Calu3 (cell line): ENCODE data around the gene LRBA. TPM values are rescaled to one million over a fixed set of nuclear protein-coding genes. Genes with fewer than 3 reads are reported as not detected.

Experiments used
- BruUV-seq: library from RNA; stranded (reverse); fragments of 400-500 nt; replicated peaks from 2 replicates; lab custom pipeline; 2021; lab: Mats Ljungman, UMichigan
- CTCF ChIA-PET: fragments of 300-600 bp; sonication (Branson Sonifier 250); formaldehyde crosslinking; loops from one replicate; lab custom pipeline; 2022; ENCODE audit warnings: antibody characterized with exemption; lab: Charles Lee
- DNase-seq: peaks from one replicate; pipeline ENCODE4 v3.0.0; 2022
- H3K27ac Mint-ChIP-seq: one replicate; pipeline ENCODE4 v1.8.0; 2022; ENCODE audit warnings: mixed read lengths; ENCODE audit not compliant: unreplicated experiment
- H3K27me3 Mint-ChIP-seq: one replicate; pipeline ENCODE4 v1.8.0; 2022; ENCODE audit warnings: mixed read lengths; ENCODE audit not compliant: unreplicated experiment
- H3K36me3 Mint-ChIP-seq: one replicate; pipeline ENCODE4 v1.8.0; 2022; ENCODE audit warnings: mild to moderate bottlenecking, moderate library complexity, mixed read lengths; ENCODE audit not compliant: insufficient read depth, unreplicated experiment
- H3K4me1 Mint-ChIP-seq: one replicate; pipeline ENCODE4 v1.8.0; 2022; ENCODE audit warnings: mild to moderate bottlenecking, low read depth, mixed read lengths; ENCODE audit not compliant: unreplicated experiment
- H3K4me3 Mint-ChIP-seq: one replicate; pipeline ENCODE4 v1.8.0; 2022; ENCODE audit warnings: mild to moderate bottlenecking, low read depth, moderate library complexity, mixed read lengths; ENCODE audit not compliant: unreplicated experiment
- H3K9me3 Mint-ChIP-seq: one replicate; pipeline ENCODE4 v1.8.0; 2022; ENCODE audit warnings: low read depth, mixed read lengths; ENCODE audit not compliant: unreplicated experiment
- intact Hi-C: fragments of 100-400 bp; cut with micrococcal nuclease; formaldehyde crosslinking; loops from one replicate; pipeline ENCODE4 v1.10.0; 2022; ENCODE audit not compliant: unreplicated experiment
- total RNA-seq: library from RNA; stranded (reverse); gene quantifications from 2 replicates; pipeline ENCODE4 v1.2.3, GENCODE V29; 2022
- TF ChIP-seq, protein P1 (sequence below): fragments of 200-600 bp; IDR thresholded peaks from one replicate; pipeline ENCODE4 v1.8.0; 2022; ENCODE audit warnings: antibody characterized with exemption; ENCODE audit not compliant: unreplicated experiment

Gene LRBA
- total RNA-seq, 1 experiment from 2014 or later: 49.0 TPM

DNA sequence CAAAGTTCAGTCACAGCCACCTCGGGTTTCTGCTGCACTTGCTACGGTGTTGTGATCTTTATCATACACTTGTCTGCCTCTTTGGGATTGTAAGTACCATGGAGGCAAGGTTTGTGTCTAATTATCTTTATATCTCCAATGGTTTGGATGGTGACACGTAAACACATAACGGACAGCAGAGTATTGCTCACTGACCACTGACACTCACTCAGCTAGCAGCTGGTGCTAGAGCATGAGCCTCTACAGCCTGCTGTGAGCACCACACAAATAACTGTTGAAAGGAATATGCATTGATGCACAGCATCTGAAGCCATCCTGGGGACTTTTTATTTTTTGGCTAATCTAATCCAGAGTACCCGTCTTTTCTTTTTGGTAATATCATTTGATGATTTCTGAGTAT lies 780.8 kb downstream of the LRBA start:
- CTCF ChIA-PET: no interaction called here
- no peak for DNase-seq
- no peaks in the 10 kb centered on the region for H3K4me1 Mint-ChIP-seq
- H3K27me3 Mint-ChIP-seq: peaks cover 12% of the 10 kb centered on the region
- H3K9me3 Mint-ChIP-seq: no peaks in the 10 kb centered on the region
- H3K27ac Mint-ChIP-seq: no peak overlapping the region
- intact Hi-C loops: no loop called here
- no TSS peak for BruUV-seq
- no peaks in the 10 kb centered on the region for H3K36me3 Mint-ChIP-seq
- no peak overlapping the region for H3K4me3 Mint-ChIP-seq
- TF ChIP-seq, protein P1, sequence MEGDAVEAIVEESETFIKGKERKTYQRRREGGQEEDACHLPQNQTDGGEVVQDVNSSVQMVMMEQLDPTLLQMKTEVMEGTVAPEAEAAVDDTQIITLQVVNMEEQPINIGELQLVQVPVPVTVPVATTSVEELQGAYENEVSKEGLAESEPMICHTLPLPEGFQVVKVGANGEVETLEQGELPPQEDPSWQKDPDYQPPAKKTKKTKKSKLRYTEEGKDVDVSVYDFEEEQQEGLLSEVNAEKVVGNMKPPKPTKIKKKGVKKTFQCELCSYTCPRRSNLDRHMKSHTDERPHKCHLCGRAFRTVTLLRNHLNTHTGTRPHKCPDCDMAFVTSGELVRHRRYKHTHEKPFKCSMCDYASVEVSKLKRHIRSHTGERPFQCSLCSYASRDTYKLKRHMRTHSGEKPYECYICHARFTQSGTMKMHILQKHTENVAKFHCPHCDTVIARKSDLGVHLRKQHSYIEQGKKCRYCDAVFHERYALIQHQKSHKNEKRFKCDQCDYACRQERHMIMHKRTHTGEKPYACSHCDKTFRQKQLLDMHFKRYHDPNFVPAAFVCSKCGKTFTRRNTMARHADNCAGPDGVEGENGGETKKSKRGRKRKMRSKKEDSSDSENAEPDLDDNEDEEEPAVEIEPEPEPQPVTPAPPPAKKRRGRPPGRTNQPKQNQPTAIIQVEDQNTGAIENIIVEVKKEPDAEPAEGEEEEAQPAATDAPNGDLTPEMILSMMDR: no peak

GRCh38 chr4:150232029-150232428 lies 783.1 kb downstream of the LRBA start:
- CTCF ChIA-PET: interaction anchor here (1.1 kb wide), 1 partner anchor 13 kb away, joined by 3 read pairs; no protein-coding TSS in a partner anchor
- Mint-ChIP-seq H3K4me3 (no peak overlapping the region), H3K4me1 (no peaks in the 10 kb centered on the region), H3K36me3 (no peaks in the 10 kb centered on the region), H3K27me3 (peaks cover 12% of the 10 kb centered on the region), H3K27ac (no peak overlapping the region), H3K9me3 (no peaks in the 10 kb centered on the region)
- TF ChIP-seq, protein P1: no peak
- intact Hi-C loops: no loop called here
- BruUV-seq: no TSS peak
- no peak for DNase-seq

DNA sequence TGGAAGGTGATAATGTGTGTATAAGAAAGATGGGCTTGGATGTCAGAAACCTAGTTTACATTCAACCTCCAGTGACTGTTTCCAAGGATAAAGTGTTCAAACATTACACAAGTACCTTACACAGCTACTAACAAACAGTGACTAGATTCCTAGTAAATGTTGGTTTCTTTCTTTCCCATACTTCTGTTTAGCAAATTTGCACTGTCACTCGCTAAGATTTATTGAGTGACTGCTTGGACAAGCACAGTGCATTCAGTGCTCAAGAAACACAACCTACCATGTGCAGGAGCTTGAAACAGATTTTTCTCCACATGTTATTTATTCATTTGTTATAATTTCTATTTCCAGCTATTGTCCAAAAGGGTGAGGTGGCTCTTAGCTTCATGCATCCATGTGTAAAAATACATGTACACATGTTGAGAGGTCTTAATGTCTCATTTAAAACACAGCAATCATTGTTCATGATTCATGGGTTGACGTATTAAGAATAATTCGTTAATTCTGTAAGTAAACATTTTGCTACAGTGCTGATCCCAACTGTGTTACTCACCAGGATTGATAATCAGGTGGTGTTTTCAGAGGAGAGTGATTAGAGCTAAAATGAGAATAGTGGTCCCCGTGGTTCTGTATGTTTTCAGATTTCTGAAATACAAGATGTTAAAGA lies 783.8 kb downstream of the LRBA start:
- no peaks in the 10 kb centered on the region for H3K36me3 Mint-ChIP-seq
- no peak overlapping the region for H3K4me3 Mint-ChIP-seq
- CTCF ChIA-PET: interaction anchor here (1.1 kb wide), 1 partner anchor 14 kb away, joined by 3 read pairs; no protein-coding TSS in a partner anchor
- H3K4me1 Mint-ChIP-seq: no peaks in the 10 kb centered on the region
- no TSS peak for BruUV-seq
- peaks cover 12% of the 10 kb centered on the region for H3K27me3 Mint-ChIP-seq
- H3K9me3 Mint-ChIP-seq: no peaks in the 10 kb centered on the region
- TF ChIP-seq, protein P1: no peak
- no peak overlapping the region for H3K27ac Mint-ChIP-seq
- intact Hi-C loops: no loop called here
- no peak for DNase-seq

GRCh38 chr4:150230561-150230960 lies 784.5 kb downstream of the LRBA start:
- no peak for DNase-seq
- intact Hi-C loops: no loop called here
- Mint-ChIP-seq H3K9me3 (no peaks in the 10 kb centered on the region), H3K36me3 (no peaks in the 10 kb centered on the region), H3K27me3 (peaks cover 12% of the 10 kb centered on the region), H3K27ac (no peak overlapping the region), H3K4me1 (no peaks in the 10 kb centered on the region), H3K4me3 (no peak overlapping the region)
- TF ChIP-seq, protein P1: no peak
- no TSS peak for BruUV-seq
- CTCF ChIA-PET: no interaction called here
